ENCODE results near the gene LRGUK.
"Not testable (repeated sequence)": the region's sequence is repeated elsewhere in the genome, so short reads cannot be mapped to it uniquely, and the experiment has no call there.

Gene LRGUK

DNA sequence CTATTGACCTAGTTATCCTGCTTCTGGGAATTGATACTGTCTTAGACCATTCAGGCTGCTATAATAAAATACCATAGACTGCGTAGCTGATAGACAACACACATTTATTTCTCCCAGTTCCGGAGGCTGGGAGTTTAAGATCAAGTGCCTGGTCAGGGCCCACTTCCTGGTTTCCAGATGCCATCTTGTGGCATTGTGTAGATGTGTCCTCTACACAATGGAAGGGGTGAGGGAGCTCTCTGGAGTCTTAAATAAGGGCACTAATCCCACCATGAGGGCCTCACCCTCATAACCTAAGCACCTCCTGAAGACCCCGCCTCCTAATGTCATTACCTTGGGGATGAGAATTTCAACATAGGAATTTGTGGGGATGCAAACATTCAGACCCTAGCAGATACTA lies 127.2 kb downstream of the LRGUK start:
- no peak for DNase-seq

DNA sequence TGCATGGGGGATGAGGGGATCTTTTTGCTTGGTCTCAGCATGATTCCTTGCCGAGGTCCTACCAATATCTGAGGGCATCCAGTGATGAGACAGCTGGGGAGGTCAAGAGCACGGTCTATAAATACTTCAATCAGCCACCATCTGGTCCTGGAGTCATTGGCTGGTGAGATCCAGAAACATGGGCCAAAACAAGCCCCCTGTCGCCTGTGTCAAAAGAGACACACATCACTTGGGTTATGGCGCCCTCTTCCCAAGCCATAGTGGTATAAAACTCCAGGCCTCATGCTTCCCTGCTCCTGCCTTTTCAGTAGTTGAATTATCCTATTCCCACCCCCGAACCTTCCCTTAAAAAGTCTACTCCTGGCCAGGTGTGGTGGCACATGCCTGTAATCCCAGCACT lies 128.7 kb downstream of the LRGUK start:
- no peak for DNase-seq

DNA sequence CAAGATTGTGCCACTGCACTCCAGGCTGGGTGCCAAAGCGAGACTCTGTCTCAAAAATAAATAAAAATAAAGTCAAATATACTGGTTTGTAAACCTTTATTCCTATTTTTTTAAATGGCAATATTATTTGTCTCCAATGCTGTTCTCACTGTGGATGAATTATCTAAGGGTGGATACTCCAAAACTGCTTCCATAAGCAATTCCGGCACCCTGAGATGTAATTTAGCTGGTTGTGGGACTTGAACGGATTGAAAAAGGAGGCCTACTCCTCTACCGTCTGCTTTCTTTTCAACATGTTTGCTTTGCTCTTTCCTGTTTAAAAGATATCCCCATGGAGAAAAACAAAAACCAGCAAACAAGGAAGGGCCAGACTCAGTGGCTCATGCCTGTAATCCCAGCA lies 135.2 kb downstream of the LRGUK start:
- DNase-seq, result no peak

DNA sequence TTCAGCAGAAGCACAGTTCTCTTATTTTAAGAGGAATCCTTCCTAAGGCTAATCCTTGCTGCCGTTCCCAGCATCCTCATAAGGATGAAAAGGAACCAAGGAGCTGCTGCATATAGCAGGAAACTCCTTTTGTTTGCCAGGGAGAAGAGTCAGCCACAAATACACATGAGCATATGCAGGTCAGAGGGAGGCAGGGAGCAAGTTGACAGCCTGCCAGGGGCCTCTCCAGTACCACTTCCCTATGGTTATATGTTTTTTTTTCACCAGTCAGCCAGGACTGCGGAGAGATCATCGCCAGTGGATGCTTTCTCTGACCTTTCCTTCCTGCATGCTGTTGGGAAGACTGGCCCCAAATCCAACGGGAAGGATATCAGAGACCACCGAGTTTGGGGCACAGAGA lies 149.8 kb downstream of the LRGUK start:
- DNase-seq, result no peak

DNA sequence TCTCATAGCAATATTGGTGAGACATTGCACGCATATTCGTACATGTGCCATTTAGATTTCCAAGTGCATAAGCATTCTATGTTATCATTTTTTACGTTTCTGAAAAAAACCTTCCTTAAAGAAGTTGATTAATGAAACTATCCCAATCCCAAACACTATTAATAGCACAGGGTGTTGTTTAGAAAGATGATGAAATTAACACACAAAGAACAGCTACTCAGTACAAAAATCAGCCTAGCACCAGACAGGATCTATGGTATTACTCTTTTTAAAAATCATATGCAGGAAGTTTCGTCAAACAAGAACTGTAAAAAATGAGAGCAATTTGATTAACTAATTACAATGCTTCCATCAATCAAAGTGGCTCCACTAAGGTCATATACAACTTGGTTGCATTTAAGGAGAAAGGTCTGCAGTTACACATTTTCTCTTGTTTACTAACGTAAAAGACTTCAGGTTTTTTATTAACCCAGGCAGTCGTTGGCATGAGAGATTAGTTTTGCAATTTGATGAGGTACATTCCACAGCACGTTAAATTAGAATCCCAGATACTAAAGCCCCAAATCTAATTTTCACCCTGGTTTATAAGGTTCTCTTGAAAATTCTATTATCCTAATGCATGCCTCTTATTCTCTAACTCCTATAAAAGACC lies 151.5 kb downstream of the LRGUK start:
- DNase-seq, result no peak

DNA sequence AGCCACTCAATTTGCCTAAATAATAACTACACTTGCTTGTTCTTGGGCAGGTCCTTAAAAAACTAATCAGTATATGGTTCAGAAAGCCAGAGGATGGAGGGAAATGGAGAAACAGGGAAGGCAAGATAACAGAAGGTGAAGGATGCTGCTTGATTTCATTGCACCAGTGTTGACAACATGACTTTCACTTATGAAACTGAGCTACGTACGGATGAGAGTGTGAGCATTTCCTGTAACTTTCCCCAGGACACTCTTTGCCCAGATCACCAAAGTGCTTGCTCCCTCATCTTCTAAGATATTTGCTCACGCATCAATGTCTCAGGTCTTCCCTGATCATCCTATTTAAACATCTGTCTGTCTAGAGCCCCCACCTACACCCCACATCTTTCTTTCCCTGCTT lies 152.2 kb downstream of the LRGUK start:
- no peak for DNase-seq

DNA sequence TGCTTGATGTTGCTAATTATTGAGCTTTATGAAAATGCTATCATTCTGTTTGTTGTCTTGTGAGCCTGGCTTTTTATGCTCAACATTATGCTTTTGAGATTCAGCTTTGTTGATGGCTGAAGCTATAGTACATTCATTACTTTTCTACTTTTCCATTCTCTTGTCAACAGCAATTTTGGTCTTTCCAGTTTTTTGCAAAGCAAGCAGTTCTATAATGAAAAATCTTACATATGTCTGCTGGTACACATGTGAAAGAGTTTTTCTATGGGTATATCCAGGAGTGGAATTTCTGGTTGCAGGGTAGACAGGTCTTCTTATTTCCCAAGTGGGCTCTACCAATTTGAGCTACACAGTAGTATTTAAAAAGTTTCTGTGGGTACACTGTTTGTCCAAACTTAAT lies 152.8 kb downstream of the LRGUK start:
- no peak for DNase-seq

DNA sequence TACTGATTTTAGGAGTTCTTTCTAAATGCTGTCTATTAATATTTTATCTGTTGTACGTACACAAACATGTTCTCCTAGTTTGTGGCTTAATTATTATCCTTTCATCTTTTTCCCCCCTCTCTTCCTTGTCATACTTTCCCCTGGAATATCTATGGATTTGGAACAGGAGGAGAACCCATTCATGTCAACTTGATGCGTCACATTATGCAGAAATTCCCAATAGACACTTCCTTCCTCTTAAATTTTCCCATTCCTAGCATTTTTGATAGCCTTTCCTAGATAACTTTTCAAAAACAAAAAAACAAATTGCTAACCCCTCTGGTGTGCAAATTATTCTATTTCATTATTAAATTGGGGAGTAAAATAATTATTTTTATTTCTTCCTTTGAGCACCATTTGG lies 153.4 kb downstream of the LRGUK start:
- no peak for DNase-seq

DNA sequence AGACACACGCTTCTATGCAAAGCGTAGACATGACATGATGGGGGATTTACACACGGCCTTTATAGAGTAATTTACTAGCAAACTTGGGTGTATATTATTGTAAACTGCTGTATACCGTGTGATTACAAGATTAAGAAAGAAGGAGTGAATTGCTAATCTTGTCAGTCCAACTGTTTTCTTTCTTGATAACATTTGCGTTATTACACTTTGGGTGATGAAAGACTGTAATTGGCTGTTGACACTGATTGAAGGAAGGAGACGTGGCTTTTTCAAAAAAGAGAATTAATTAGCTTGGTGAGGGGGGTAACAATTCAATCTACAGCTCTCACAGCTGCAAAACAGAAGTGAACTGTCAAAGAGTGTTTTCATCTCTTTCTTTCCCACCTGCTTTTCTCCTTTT lies 156.9 kb downstream of the LRGUK start:
- DNase-seq, result no peak

DNA sequence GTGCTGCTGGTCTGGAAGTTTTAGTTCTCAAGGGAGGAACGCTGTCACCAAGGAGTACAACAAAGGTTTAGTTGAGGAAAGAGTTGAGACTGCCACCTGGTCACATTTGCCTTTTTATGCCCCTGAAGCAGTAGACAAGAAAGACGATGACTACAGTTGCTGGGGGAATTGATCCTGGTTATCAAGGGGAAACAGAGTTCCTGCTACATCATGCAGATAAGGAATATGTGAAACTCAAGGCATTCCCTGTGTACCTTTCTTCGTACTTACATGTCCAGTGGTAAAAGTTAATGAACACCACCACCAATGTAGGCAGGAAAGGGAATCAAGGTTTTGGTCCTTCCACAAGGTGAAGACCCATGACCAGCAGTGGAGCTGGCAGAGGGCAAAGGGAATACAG lies 157.8 kb downstream of the LRGUK start:
- DNase-seq, result no peak

DNA sequence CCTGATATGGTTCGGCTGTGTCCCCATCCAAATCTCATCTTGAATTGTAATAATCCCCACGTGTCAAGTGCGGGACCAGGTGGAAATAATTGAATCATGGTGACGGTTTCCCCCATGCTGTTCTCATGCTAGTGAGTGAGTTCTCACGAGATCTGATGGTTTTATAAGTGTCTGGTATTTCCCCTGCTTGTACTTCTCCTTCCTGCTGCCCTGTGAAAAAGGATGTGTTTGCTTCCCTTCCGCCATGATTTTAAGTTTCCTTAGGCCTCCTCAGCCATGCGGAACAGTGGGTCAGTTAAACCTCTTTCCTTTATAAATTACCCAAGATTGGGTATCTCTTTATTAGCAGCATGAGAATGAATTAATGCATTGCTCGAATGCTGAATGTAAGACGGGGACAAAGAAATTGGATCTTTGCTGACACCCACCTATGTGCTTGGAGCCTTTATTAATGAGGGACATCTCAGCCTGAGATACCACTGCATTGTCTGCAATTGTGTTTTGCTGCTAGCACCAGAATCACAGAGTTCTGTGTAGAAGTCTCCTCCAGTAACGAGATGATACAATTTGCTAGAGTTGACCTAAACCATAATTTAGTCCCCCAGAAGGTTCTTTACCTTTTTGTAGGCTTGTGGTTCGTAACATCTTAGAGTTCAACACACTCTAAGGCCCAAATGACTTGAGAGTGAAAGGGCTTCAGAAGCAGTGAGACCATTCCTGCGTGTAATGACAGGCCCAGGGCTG lies 160.9 kb downstream of the LRGUK start:
- no peak for DNase-seq

DNA sequence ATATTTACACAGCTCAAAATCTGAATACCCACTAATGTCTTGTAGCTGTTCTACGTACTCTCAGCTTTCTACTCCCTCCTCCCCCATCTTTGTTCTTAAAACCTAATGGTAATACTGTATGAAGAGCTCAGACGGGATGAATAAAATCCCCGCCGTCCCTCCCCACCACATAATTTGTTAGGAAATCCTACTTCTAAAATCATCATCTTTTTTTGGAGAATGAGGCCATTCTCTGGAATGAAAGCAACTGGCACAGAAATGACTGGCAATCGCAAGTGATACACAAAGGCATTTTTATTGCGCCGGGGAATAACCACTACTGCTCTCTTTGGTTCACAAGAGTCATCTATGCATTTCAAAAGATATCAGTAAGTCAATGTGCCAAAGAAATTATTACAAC lies 162.3 kb downstream of the LRGUK start:
- DNase-seq, result no peak

DNA sequence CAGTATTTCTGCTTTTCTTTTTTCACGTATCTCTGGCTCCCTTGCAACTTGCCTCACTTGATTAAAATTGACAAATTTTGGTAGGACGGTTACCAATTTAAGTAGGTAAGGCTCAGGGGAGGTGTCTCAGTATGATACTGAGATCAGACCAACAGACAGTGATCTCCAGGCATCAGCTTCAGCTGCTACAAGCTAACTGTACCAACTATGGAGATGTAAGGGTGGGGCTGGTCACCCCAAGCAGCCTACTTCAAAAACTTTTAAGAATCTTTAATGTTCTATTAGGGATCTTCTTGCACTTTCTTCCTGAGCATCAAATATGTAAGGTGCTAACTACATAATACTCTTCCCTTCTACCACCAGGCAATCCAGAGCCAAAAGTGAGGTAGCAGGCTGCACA lies 162.7 kb downstream of the LRGUK start:
- no peak for DNase-seq

DNA sequence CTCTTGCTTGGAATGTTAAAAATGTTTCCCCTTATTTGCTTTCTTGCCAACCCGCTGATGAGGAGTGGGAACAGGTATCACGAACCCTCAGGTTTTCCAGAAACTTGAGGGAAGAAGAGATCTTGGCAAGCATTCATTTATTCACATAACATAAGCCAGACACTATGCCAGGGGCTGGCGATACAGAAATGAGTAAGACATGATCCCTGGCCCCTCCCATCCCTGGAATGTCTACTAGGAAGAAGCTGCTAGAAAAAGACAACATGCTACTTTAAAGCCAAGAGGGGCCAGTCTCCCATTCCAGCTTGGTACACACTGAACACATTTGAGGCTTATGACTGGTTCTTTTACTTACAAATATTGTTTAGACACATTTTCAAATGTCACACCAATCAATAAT lies 163.1 kb downstream of the LRGUK start:
- DNase-seq, result no peak

DNA sequence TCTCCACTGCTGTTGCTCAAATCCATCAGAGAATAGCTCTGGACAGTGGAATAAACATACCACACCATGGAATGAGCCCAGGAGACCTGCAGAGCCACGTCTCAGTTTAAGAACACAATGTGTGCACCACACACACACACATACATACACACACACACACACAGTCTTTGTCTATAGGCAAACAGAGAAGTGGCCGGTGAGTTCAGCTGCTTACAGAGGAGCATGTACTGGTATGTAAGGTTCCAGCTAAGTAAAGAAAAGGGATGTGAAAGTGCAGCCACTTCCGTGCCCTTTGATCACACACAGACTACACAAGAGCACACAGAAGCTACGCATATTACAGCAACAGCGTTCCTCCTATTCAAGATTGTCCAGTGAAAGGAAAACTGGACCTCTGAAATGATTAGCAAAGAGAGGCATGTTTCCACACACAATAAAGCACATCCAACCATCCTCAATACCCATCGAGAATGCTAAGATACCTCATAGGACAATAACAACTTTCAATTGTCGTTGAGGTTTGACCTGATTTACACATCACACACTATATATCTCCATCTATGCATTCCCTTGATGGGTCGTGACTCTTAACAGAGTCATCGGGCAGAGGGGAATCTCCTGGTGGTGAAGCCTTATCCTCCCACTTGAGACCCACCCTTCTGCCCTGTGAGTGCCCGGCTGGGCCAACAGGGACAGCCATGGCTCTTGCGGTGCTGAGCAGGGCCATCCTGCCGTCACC lies 166.0 kb downstream of the LRGUK start:
- no peak for DNase-seq

DNA sequence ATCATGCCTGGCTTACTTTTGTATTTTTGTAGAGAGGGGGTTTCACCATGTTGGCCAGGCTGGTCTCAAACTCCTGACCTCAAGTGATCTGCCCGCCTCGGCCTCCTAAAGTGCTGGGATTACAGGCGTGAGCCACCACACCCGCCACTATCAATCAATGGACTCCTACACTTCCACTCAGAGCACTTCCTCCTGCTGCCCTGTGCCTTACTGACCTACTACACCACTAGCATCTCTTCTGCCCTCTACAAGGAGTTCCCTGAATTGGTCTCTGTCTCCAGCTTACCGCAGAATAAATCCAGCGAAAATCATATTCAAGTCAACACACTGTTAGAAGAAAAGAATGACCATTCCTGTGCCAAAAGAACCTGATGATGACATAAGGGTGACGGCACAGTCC lies 168.8 kb downstream of the LRGUK start:
- DNase-seq, result not testable (repeated sequence)

DNA sequence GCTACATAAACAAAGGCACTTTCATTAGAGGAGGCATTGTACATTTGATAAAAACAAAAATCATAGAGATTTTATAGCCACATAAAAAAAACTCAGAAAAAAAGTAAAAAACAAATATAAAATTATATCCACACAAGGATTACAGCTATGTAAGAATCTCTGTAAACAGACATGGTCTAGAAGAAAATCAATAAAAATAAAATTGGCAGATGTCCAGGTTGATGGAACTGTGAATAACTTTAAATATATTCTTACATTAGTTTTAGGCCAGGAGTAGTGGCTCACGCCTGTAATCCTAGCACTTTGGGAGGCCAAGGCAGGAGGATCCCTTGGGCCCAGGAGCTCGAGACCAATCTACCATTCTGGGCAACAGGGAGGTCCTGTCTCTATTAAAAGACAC lies 170.3 kb downstream of the LRGUK start:
- DNase-seq, result no peak

DNA sequence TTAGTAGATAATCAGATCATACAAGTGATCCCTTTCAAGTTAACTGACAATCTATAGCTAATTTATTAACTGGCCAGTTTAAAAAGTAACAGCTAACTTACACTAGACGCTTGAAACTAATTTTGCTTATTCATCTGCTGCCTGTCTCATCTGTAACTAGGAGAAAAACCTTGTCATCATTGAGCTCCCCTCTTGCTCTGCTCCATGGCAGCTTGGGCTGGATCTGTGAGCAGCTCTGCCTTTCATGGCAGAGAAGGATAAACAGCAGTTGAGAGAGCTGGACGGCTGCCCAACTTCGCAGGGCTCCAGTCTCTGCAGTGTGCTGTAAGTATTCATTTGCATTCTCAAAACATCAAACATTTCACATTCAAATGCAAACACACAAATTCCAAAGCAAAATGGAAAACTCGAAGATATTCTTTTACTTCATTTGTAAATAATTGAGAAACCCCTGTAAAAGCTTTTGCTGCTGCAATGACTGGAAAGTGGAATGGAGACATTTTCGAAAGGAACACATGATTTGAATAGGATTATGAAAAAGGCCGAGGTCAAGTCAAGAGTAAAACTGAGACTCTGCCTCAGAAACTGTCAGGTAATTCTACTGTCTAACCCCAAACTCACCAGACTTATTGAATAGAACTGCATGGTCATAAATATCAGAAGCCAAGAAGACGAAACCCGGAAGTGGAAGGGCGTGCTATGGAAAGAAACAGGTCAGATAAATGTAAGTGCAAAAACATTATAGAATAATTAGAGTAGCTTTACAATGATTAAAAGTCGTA lies 172.0 kb downstream of the LRGUK start:
- DNase-seq, result no peak

DNA sequence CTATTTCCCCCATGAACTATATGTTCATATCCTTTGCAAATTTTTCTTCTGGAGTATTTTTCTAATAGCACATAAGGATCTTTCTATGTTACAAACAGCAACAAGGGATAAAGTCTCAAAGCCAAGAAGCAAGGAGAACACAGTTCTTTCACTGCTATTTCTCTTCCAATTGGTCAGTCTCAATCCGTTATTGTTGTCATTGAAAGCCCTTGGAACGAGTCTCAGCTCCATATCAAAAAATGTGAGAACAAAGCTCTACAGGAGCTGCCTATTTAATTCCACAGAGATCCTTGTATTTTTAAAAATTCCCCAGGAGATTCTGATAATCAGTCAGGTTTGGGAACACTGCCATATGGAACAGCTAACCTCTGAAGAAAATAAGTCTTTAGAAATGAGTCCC lies 173.8 kb downstream of the LRGUK start:
- DNase-seq, result no peak

DNA sequence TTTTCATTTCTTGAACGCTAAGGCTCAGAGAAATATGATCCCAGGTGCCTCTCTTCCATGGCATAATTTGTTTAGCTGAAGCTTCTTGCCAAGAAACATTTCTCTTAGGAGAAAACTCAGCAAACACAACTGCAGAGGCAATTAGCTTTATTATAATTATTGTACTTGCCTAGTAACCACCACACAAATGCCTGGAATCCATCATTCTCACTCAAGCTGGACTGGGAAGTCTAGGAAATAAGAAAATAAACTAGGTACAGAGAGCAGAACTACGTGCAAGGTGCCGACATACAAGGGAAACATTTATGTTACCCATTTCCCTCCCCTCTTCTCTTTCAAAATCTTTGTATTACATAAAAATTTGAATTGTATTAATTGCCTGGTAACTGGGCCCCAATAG lies 174.5 kb downstream of the LRGUK start:
- DNase-seq, result no peak

DNA sequence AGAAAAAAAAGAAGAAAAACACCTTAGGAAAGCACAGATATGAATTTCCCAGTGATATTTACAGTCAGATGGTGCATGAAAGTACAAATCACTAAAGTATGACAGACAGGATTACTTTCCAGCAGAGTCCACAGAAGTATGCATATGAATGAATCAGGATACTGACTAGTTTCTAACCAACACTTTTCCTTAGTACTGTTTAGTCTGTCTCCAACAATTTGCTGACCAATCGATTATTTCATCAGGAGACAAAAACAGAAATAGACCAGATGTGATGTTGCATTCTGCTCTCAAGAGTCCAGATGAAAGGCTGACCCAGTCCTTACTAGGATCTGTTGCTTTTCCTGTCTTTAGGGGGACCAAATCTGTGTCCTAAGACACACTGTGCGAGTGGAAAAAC lies 175.0 kb downstream of the LRGUK start:
- no peak for DNase-seq

DNA sequence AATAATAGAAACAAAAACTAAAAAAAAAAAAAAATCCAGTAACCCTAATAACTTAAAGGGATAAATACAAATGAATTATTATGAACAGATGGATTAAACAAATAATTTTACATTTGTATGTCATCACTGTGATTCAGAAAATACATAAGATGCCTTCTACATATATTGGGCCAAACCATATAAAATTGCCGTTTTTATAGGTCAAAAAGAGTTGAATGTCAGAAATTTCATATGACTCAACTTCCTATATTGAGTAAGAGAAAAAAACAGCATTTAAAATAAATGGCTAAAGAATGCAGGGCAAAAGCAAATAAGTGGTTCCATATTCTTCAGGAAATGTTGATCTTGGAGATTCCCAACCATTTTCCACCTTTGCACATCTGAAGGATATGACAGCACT lies 180.2 kb downstream of the LRGUK start:
- no peak for DNase-seq

DNA sequence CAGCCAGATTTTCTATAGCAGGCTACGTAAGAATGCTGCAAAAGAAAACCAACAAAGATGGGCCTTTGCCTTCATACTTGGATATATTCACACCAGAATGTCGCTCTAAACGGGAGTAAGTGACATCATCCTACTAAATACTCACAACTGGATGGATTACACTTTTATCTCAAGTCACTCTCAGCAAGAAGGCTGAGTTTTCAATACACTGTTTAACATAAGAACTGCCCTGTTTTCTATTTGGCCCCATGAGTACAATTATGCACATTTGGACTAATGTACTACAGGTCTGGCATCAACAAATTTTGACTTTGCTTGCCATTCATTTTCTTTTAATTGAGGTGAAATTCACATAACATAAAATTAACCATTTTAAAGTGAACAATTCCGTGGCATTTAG lies 181.4 kb downstream of the LRGUK start:
- no peak for DNase-seq

DNA sequence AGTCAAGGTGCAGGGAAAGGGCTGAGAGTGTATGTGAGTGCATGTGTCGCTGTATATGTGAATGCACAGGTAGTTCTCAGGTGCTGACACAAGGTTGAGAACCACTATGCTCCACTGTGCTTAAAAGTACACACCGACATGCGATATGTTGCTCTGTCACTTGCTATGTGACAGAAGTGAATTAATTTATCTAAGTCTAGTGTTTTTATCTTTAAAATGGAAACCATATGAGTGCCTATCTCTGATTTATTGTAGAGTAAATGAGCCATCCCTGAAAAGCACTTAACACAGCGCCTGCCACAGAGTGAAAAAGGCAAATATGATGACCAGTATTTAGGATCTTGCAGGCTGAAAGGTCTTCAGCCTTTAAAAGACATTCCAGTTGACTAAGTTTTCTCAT lies 184.7 kb downstream of the LRGUK start:
- no peak for DNase-seq
